GM21390 (cell line): ENCODE measurements around the gene PROCA1.
"Not testable (repeated sequence)": the region's sequence is repeated elsewhere in the genome, so short reads cannot be mapped to it uniquely, and the experiment has no call there.

Experiments
- ATAC-seq: cut with Tn5 transposase; IDR thresholded peaks from one replicate; pipeline ENCODE4 v1.9.1; 2021; ENCODE audit not compliant: unreplicated experiment

Gene PROCA1

GRCh38 chr17:28675980-28676379 is 35.7 kb downstream of the PROCA1 start:
- ATAC-seq: no peak

- ATAC-seq: no peak
These were observed 36.2 kb downstream of the PROCA1 start for GRCh38 chr17:28675490-28675889.

GRCh38 chr17:28669918-28670317 is 41.8 kb downstream of the PROCA1 start:
- no peak for ATAC-seq

GRCh38 chr17:28667870-28668269 is 43.8 kb downstream of the PROCA1 start:
- ATAC-seq: no peak

- ATAC-seq: no peak
These were observed 45.7 kb downstream of the PROCA1 start for GRCh38 chr17:28665994-28666393.

- no peak for ATAC-seq
These were observed 48.0 kb downstream of the PROCA1 start for GRCh38 chr17:28663723-28664122.

- ATAC-seq: no peak
These were observed 49.2 kb downstream of the PROCA1 start for GRCh38 chr17:28662527-28662829.

GRCh38 chr17:28661635-28662526 is 49.8 kb downstream of the PROCA1 start, which contains the start of the genes SDF2 and SUPT6H:
TSS of gene SDF2 (minus strand) at chr17:28661906. CDS start at chr17:28661876, 30 bp downstream.
TSS of gene SUPT6H (plus strand) at chr17:28662205. CDS start at chr17:28673402, 11,197 bp downstream.
- peak; percentile 84 for ATAC-seq

GRCh38 chr17:28659497-28659881 is 52.2 kb downstream of the PROCA1 start:
- ATAC-seq: not testable (repeated sequence)

- ATAC-seq: not testable (repeated sequence)
These were observed 52.8 kb downstream of the PROCA1 start for GRCh38 chr17:28658766-28659496.

- not testable (repeated sequence) for ATAC-seq
These were observed 53.3 kb downstream of the PROCA1 start for GRCh38 chr17:28658342-28658741.

GRCh38 chr17:28657756-28658155 is 53.9 kb downstream of the PROCA1 start:
- no peak for ATAC-seq

GRCh38 chr17:28655160-28655559 is 56.5 kb downstream of the PROCA1 start:
- ATAC-seq: no peak
